Putamen (tissue), 1 donor: ENCODE measurements around the gene LAGE3.

Experiments used
- DNase-seq: peaks from one replicate; pipeline ENCODE4 v3.0.0-alpha.2; 2016; ENCODE audit warnings: low spot score

Gene LAGE3, protein sequence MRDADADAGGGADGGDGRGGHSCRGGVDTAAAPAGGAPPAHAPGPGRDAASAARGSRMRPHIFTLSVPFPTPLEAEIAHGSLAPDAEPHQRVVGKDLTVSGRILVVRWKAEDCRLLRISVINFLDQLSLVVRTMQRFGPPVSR

DNA sequence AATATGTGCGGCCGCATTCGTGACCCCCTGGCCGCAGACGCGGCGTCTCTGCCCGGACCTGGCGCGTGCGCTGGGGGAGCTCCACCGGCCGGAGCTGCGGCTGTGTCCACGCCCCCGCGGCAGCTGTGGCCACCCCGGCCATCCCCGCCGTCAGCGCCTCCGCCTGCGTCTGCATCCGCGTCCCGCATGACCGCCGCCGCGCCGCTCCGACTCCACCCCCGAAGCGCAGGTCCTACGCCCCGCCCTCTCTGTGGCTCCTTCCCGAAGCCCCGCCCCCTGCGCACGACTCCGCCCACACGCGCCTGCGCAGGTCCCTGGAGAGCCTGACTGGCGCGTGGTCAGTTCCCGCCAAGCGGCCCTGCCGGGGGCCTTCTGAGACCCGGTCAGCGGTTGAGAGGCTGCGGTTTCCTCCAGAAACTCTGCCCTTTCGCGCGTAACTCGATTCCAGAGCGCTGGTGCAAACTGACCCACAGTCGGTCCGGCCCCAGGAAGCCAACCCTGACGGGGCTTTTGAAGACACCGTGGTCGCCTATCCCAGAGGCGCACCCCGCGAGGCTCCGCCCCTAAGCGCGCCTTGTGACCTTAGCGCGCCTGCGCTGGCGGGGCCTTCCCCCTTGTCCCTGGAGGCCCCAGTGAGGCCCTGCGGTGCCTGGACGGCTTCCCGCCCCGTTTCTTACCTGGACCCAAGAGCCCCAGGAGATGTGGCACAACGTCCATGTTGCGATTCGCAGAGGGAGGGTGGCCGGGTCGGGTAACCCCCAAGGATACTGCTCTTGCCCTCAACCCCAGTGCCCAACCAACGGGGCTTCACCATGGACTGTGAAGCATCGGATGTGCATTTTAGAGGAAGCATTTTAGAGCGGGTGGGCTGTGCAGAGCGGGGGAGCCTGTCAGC is at the start of gene LAGE3:
TSS of gene LAGE3 (minus strand) at position 554 of the 895 bp plus-strand sequence. CDS start at position 188, 366 bp downstream.
- DNase-seq, result peak; percentile 86

DNA sequence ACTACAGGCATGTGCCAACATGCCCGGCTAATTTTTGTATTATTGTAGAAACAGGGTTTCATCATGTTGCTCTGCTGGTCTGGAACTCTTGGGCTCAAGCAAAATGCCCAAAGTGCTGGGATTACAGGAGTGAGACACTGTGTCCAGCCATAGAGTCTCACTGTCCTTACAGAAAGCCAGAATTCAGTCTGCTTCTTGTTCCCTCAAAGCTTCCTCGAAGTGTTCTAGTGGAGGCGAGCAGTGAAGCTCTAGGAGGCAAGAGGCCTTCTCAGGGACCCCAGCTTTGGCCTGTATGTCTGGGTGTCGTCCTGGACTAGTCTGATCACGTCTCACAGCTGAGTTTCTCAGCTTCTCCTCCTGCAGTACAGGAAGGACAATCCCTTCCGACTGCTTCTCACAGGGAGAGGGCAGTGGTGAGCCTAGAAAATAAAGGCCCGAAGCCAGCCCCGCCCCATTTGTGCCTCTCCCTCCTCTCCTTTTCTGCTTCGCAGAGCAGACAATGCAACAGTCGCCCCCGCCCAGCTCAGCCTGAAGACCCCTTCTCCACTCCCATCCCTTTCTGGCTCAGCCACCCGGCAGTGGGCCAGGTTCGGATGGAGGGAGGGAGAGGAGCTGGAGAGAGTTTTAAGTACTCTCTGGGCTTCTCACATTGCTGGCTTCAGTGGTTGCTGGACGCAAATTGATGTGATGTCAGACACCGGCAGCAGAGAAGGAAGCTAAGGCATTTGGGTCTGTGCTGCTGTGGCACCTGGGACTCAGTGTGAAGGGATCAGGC is 48.0 kb upstream of the LAGE3 start:
- peak; percentile 66 for DNase-seq

DNA sequence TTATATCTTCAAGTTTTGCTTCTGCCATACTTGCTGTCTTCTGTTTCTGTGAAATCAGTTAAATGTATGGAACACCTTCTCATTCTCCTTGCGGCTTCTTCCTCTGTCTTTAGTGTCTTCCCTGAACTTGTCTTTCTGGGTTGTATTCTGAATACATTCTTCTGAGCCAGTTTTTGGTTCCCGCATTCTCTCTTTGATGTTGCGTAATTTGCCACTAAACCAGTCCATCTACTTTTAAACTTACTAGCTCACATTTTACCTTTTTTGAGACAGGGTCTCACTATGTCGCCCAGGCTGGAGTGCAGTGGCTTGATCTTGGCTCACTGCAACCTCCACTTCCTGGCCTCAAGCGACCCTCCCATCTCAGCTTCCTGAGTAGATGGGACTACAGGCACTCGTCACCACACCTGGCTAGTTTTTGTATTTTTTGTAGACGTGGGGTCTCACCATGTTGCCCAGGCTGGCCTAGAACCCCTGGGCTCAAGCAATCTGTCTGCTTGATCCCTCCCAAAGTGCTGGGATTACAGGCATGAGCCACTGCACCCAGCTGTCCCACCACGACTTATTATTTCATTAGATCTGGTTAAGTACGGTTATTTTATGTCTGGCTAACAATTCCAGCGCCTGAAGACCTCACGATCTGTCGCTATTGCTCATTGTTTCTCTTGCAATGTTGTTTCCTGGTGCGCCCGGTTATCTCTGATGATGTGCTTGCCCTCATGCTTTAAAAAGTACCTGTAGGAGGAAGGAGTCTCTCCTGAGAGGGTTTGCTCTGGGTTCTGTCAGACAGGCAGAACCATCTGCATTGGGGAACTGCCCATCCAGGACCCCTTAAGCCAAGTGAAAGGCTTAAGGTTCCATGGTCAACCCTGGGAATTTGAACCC is 46.8 kb upstream of the LAGE3 start:
- DNase-seq, result no peak

DNA sequence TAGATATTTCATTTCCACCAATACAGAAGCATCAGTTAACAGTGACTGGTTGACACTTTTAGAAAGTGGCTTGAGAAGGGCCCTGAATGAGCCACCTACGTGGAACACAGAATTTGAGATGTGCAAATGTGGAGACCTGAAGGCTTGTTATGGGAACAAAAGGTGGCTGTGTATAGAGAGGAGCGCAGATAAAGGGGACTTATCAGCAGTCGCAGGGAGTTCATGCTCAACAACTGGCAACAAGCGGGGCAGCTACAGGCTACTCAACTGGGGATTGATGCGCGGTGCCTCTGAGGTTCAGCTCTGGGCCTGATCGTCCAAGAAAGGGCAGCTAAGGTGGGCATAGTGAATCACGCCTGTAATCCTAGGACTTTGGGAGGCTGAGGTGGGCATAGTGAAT is 40.3 kb upstream of the LAGE3 start:
- no peak for DNase-seq

- no peak for DNase-seq
These were observed 38.2 kb upstream of the LAGE3 start for GRCh38 chrX:154517101-154517781.

GRCh38 chrX:154516656-154517100 is 37.6 kb upstream of the LAGE3 start:
- peak; percentile 49 for DNase-seq

DNA sequence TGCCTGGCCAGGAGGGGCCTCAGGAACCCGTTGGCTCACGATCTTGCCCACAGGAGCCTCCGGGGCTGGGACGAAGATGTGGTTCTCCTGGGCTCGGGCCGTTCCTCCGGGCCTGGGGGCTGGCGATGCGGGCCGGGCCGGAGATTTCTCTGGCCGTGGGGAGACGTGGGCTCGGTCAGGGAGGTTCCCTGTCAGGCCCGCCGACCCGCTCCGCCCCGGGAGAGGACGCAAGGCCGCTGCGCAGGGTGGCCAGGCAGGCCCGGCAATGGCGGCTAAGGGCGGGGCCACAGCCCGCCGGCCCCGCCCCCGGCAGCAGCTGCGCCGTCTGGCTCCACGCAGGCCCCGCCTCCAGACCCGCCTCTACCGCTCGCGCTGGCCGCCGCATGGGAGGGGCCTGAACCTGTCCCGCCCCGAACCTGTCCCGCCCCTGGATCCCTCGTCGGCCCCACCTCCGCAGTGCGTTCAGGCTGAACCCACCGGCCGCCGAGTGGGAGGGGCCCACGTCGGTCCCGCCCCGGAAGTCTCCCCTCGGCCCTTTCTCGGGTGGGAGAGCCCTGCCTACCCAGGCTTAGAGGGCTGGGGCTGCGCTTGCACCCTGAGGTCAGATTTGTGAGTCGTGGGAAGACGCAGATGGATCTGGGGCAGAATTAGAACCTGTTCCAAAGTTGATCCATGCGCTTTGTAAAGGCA is 37.0 kb upstream of the LAGE3 start, which contains the start of gene FAM3A:
TSS of gene FAM3A (minus strand) at position 267 of the 690 bp plus-strand sequence. CDS start 460 bp downstream, outside the sequence.
- DNase-seq, result peak; percentile 93

DNA sequence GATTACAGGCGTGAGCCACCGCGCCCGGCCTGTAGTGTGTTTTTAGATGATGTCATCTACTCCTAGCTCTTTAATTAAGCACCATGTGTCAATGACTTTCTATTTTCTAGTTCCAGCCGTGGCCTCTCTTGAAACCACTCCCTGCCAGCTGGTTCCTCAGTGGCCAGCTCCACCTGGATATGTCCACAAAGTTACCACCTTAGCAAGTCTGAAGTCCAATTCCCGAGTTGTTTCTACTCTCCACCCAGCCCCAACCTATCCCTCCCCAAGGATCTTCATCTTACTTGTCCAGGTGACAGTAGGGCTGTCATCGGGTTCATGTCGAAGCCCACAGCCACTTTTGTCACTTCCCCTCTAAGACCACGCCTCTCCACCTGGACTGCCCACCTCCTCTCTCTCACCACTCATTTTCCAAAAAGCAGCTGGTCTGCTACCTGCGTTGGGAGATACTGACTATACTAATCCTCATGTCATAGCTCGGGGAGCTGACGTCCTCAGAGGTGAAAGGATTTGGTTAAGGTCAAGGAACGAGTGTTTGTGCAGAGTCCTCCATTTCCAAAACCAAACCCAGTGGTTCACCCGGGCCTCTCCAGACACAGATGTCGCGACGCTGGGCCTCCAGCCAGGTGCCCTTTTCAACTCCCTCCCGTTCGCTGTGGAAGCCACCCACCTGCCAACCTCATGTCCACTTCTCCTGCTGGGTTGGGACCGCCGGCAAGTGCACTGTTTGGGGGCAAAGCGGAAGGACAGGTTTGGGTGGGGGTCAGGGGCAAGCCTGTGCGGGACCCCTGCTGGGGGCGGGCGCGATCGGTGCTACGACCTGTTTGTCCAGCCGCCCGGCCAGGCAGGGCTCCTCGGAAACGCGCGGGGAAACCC is 36.2 kb upstream of the LAGE3 start:
- DNase-seq, result no peak

- no peak for DNase-seq
These were observed 34.6 kb upstream of the LAGE3 start for GRCh38 chrX:154513716-154514115.

DNA sequence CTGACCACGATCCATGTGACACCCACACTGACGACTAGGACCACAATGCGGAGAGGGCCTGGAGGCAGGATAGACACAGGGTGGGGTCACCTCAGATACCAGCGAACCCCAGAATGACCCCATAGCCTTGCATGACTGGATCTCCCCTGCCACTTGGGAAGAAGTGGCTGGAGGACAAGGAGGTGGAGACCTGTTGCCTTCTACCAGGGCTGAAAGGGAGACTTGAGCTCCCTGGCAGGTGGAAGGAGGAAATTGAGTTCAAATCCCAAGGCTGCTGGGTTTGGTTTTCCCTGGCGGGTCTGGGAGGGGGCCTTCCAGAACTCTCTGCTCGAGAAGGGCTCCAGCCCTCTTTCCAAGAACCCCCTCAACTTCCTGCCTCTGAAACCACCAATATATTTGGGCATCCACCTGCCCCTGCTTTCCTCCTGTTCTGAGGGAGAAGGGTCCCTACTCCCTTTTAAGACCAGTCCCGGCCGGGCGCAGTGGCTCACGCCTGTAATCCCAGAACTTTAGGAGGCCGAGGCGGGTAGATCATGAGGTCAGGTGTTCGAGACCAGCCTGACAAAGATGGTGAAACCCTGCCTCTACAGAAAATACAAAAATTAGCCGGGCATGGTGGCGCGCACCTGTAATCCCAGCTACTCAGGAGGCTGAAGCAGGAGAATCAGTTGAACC is 33.9 kb upstream of the LAGE3 start:
- DNase-seq, result no peak

GRCh38 chrX:154511761-154512160 is 32.7 kb upstream of the LAGE3 start:
- DNase-seq, result no peak

- DNase-seq, result no peak
These were observed 30.4 kb upstream of the LAGE3 start for GRCh38 chrX:154509455-154509854.

DNA sequence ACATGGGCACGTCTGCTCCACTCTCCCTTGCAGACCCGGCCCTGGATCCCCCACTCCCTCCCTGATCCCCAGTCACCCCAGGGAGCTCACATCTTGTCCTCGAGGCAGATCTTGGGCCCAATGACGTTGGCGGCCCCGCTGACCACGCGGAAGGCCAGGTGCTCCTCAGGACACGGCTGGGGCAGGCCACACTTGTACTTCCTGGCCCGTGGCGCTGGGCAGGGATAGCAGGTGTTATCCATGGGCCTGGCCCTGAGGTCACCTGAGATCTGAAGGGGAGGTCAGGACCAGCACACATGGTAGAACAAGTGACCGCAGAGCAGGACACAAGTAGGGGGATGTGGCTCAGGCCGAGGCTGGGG is 29.3 kb upstream of the LAGE3 start:
- no peak for DNase-seq

- DNase-seq, result no peak
These were observed 28.7 kb upstream of the LAGE3 start for GRCh38 chrX:154507673-154508383.

DNA sequence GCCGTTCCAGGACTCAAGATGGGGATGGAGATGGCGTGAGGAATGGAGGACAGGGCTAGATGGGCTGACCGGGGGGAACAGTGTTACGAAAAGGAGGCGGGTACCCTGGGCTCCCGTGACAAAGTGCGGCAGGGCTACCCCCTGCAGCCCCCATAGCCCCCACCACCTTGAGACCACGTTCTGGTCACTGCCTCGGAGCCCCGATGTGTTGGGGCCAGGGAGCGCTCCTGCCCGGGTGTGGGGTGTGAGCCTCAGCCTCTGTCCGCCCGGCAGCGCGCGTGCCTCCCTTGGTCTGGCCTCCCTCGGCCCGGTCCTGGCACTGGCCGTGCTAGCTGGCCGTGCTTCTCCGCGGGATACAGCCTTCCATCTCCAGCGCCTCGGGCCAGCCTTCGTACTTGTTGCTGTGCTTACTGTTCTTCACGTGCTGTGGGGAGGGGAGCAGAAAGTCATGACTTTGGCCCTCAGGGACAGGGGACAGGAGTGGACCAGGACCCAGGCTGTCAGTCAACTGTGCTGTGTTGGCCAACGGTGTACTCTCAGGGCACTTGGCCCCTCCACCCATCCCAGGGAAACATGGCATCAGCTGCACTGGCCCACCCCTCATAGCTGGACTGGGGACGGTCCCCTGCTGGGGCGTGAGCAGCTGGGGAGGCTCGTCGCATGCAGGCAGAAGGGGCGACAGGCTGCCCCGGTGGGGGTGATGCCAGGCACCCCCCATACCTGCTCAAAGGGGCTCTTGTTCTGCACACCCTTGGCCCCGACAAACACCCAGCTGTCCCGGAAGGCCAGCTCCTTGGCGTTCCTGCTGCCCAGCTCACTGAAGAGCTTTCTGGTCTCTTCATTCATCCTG is 27.6 kb upstream of the LAGE3 start:
- DNase-seq, result no peak

- no peak for DNase-seq
These were observed 26.7 kb upstream of the LAGE3 start for GRCh38 chrX:154505734-154506133.

GRCh38 chrX:154502989-154503388 is 23.9 kb upstream of the LAGE3 start:
- DNase-seq, result no peak
